Thyroid gland (tissue), 4 donors: ENCODE measurements around the gene GALNT17. TPM values are rescaled to one million over a fixed set of nuclear protein-coding genes. Genes with fewer than 3 reads are reported as not detected.

ENCODE experiments used
- DNase-seq, 2 donors: peaks; one replicate each; pipeline ENCODE4 v3.0.0-alpha.2; 2019
- H3K27ac ChIP-seq, 3 donors: fragments of 200-600 bp; sonication (generic); 1 replicate in 2 of 3; 2 replicates in 1 of 3; pipeline ENCODE4 v1.5.1; 2016 to 2019; ENCODE audit warnings: mild to moderate bottlenecking in 1 of 3, moderate library complexity in 1 of 3
- H3K27me3 ChIP-seq: fragments of 200-600 bp; sonication (generic); one replicate; pipeline ENCODE4 v1.5.1; 2019
- H3K36me3 ChIP-seq, 2 donors: fragments of 200-600 bp; sonication (generic); one replicate each; pipeline ENCODE4 v1.5.1; 2016 to 2019
- H3K4me1 ChIP-seq, 2 donors: fragments of 200-600 bp; sonication (generic); one replicate each; pipeline ENCODE4 v1.5.1; 2017 to 2019
- H3K4me3 ChIP-seq, 3 donors: fragments of 200-600 bp; sonication (generic); replicated peaks in 1 of 3; 1 replicate in 2 of 3; 2 replicates in 1 of 3; pipeline ENCODE4 v1.5.1; 2016; ENCODE audit warnings: mild to moderate bottlenecking in 1 of 3
- H3K9me3 ChIP-seq: fragments of 200-600 bp; sonication (generic); one replicate; pipeline ENCODE4 v1.5.1; 2017
- CTCF ChIP-seq, 6 experiments: fragments of 200-600 bp in 3 of 6; fragments of 450-650 bp in 3 of 6; sonication (generic) in 3 of 6; IDR thresholded peaks; one replicate each; pipeline ENCODE4 v1.5.1; 2016 to 2019; ENCODE audit warnings: antibody characterized with exemption in 6 of 6, mild to moderate bottlenecking in 2 of 6, inconsistent platforms in 1 of 6, moderate library complexity in 1 of 6
- POLR2A ChIP-seq, 2 donors: fragments of 450-650 bp; IDR thresholded peaks; one replicate each; pipeline ENCODE4 v1.6.1; 2017; ENCODE audit warnings: antibody characterized with exemption in 2 of 2, mild to moderate bottlenecking in 2 of 2, moderate library complexity in 1 of 2
- WGBS, 2 donors: methylation state at CpG; one replicate each; pipeline ENCODE4 v1.1.5; 2017; 5-methylcytosine and 5-hydroxymethylcytosine counted together
- intact Hi-C: fragments of 100-400 bp; cut with DNase I; formaldehyde crosslinking; loops from one replicate; pipeline ENCODE4 v1.15.1; 2023
- total RNA-seq, 4 donors: library from RNA; depleted of rRNA; stranded (reverse); fragments of >200 nt; gene quantifications; one replicate each; pipeline ENCODE4 v1.2.3, GENCODE V29; 2016

Gene GALNT17
- total RNA-seq, 4 donors from 2014 or later: 5.8 to 63.8 (median 37.1) TPM

GRCh38 chr7:71443191-71443530, 311.2 kb downstream of the GALNT17 start:
- H3K4me3 ChIP-seq: no peak overlapping the region
- no peaks in the 10 kb centered on the region for H3K4me1 ChIP-seq
- no peaks in the 10 kb centered on the region for H3K36me3 ChIP-seq
- intact Hi-C loops: no loop called here
- TF ChIP-seq CTCF (IDR thresholded peaks at IDR 0.05): no peak
- TF ChIP-seq POLR2A (IDR thresholded peaks at IDR 0.05): no peak
- no peak overlapping the region for H3K27ac ChIP-seq
- WGBS, 2 donors: 62 to 71% methylated on average over 6 of the region's 6 CpGs
- no peak for DNase-seq
- H3K9me3 ChIP-seq: no peaks in the 10 kb centered on the region
- H3K27me3 ChIP-seq: no peaks in the 10 kb centered on the region

DNA sequence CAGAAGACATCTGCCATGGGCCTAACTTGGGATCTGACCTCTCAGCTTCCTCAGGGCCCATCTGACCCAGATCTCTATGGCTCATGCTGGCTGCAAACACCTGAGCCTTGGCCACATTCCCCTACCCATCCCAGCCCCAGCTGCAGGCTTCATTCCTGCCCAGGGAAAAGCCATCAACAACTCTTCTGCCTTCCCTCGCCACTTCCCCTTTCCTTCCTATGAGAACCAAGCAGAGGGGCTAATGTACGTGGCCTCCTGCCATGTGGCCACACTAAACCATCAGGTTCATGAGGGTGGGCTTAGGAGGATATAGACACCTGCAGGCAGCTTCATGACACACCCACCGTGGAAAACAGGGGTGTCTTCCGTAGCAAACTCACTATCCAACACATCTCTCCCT, 312.2 kb downstream of the GALNT17 start:
- intact Hi-C loops: no loop called here
- no peak for DNase-seq
- Histone ChIP-seq H3K36me3 (no peaks in the 10 kb centered on the region), H3K9me3 (no peaks in the 10 kb centered on the region), H3K27ac (no peak overlapping the region), H3K27me3 (no peaks in the 10 kb centered on the region), H3K4me1 (no peaks in the 10 kb centered on the region), H3K4me3 (no peak overlapping the region)
- TF ChIP-seq CTCF (IDR thresholded peaks at IDR 0.05): no peak
- no peak for TF ChIP-seq POLR2A (IDR thresholded peaks at IDR 0.05)
- 86 to 93% methylated on average over 4 of the region's 4 CpGs for WGBS, 2 donors

GRCh38 chr7:71453630-71454029, 321.7 kb downstream of the GALNT17 start:
- no peak for DNase-seq
- Histone ChIP-seq H3K36me3 (no peaks in the 10 kb centered on the region), H3K27me3 (no peaks in the 10 kb centered on the region), H3K9me3 (no peaks in the 10 kb centered on the region), H3K4me1 (no peaks in the 10 kb centered on the region), H3K27ac (no peak overlapping the region), H3K4me3 (no peak overlapping the region)
- intact Hi-C loops: no loop called here
- 93 to 94% methylated on average over 2 of the region's 2 CpGs for WGBS, 2 donors
- TF ChIP-seq POLR2A (IDR thresholded peaks at IDR 0.05) (no peak), CTCF (IDR thresholded peaks at IDR 0.05) (no peak)

DNA sequence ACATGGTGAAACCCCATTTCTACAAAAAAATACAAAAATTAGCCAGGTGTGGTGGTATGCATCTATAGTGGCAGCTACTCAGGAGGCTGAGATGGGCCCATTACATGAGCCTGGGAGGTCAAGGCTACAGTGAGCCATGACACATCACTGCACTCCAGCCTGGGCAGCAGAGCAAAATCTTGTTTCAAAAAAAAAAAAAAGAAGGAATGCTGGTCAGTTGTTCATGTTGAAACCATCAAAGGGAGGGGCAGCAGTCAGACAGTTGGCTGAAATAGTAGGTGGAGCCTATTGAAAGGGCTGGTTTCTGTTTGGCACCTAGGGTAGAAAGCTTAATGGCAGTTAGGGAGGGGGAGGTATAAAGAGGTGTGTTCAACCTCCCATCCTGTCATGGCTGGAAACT, 323.0 kb downstream of the GALNT17 start:
- H3K4me1 ChIP-seq: no peaks in the 10 kb centered on the region
- H3K27me3 ChIP-seq: no peaks in the 10 kb centered on the region
- no peak overlapping the region for H3K27ac ChIP-seq
- H3K4me3 ChIP-seq: no peak overlapping the region
- H3K36me3 ChIP-seq: no peaks in the 10 kb centered on the region
- intact Hi-C loops: no loop called here
- H3K9me3 ChIP-seq: no peaks in the 10 kb centered on the region
- no peak for TF ChIP-seq POLR2A (IDR thresholded peaks at IDR 0.05)
- no peak for TF ChIP-seq CTCF (IDR thresholded peaks at IDR 0.05)
- DNase-seq: no peak

- Histone ChIP-seq H3K27me3 (no peaks in the 10 kb centered on the region), H3K4me1 (no peaks in the 10 kb centered on the region), H3K4me3 (no peak overlapping the region), H3K36me3 (no peaks in the 10 kb centered on the region), H3K27ac (no peak overlapping the region), H3K9me3 (no peaks in the 10 kb centered on the region)
- DNase-seq: no peak
- 69 to 77% methylated on average over 4 of the region's 4 CpGs for WGBS, 2 donors
- intact Hi-C loops: no loop called here
- TF ChIP-seq CTCF (IDR thresholded peaks at IDR 0.05) (no peak), POLR2A (IDR thresholded peaks at IDR 0.05) (no peak)
These were observed 325.1 kb downstream of the GALNT17 start for GRCh38 chr7:71457021-71457420.
